Fibroblast of villous mesenchyme (primary cell): ENCODE data around the gene CCL19. TPM values are rescaled to one million over a fixed set of nuclear protein-coding genes. Genes with fewer than 3 reads are reported as not detected.

Experiments
- DNase-seq: peaks from one replicate; pipeline ENCODE4 v3.0.0-alpha.2; 2010; ENCODE audit warnings: low read depth
- H3K4me3 ChIP-seq: 2 replicates; pipeline ENCODE4 v1.5.1; 2011; ENCODE audit warnings: low read depth, mild to moderate bottlenecking, low read length
- CTCF ChIP-seq: IDR thresholded peaks from 2 replicates; pipeline ENCODE4 v1.5.1; 2012; ENCODE audit warnings: low read depth, mild to moderate bottlenecking, low read length; ENCODE audit not compliant: insufficient read depth
- total RNA-seq: library from RNA; depleted of rRNA; stranded (reverse); fragments of >200 nt; gene quantifications from 2 replicates; pipeline ENCODE4 v1.2.3, GENCODE V29; 2012

The CCL19 gene
- total RNA-seq, 1 donor, result not detected

- no peak for DNase-seq
- no peak for TF ChIP-seq CTCF
- H3K4me3 ChIP-seq, result no peak overlapping the region
Observed at GRCh38 chr9:34663303-34663605, 27.8 kb downstream of the CCL19 start.

GRCh38 chr9:34662526-34663302 lies 28.4 kb downstream of the CCL19 start, which contains the start of gene CCL27:
CCL27 (minus strand) TSS chr9:34662657; CDS start chr9:34662633, 24 bp downstream.
- no peak within 1 kb of the TSS for H3K4me3 ChIP-seq
- TF ChIP-seq CTCF, result no peak
- no peak for DNase-seq

GRCh38 chr9:34659592-34660253 lies 31.4 kb downstream of the CCL19 start:
- no peak for TF ChIP-seq CTCF
- no peak for DNase-seq
- no peak overlapping the region for H3K4me3 ChIP-seq

- no peak for DNase-seq
- no peak overlapping the region for H3K4me3 ChIP-seq
- TF ChIP-seq CTCF, result no peak
Observed at GRCh38 chr9:34658461-34658860, 32.6 kb downstream of the CCL19 start.

GRCh38 chr9:34656992-34657391 lies 34.1 kb downstream of the CCL19 start:
- no peak for DNase-seq
- no peak for TF ChIP-seq CTCF
- no peak overlapping the region for H3K4me3 ChIP-seq

- DNase-seq, result no peak
- no peak for TF ChIP-seq CTCF
Observed at GRCh38 chr9:34655394-34655793, 35.7 kb downstream of the CCL19 start.

More at GRCh38 chr9:34655394-34655793, 35.7 kb downstream of the CCL19 start:
- H3K4me3 ChIP-seq, result no peak overlapping the region
